Measurements from ENCODE around the gene CUZD1.
"Not testable (repeated sequence)": the region's sequence is repeated elsewhere in the genome, so short reads cannot be mapped to it uniquely, and the experiment has no call there.

The CUZD1 gene

DNA sequence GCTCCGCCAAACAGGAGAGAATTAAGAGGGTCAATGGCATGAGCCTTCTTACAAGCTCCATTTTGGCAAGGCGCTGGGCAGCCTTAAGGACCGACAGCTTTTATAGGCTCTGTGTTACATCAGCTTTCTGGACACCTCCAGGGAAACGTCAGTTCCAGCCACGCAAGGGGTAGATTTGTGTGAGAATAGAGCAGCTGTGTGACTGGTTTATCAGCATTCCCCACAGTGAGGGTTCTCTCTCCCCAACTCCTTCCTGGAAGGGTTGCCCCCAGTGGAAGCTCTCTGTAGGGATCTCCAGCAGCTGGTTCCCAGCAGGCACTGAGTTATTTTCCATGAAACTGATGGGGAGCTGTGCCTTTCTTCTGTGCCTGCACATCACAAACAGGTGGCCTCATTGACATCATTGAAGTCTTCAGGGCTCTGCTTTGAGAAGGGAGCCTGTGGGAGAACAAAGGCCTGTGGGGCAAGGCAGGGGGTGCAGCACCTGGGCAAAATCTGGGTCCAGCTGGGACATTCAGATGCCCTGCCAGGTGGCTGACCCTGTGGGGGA, at the start of gene CUZD1:
Gene CUZD1, minus strand, starts transcription at position 75 of the 550 bp plus-strand sequence. Its CDS starts 14 bp downstream, at position 61.
- no peak for DNase-seq

DNA sequence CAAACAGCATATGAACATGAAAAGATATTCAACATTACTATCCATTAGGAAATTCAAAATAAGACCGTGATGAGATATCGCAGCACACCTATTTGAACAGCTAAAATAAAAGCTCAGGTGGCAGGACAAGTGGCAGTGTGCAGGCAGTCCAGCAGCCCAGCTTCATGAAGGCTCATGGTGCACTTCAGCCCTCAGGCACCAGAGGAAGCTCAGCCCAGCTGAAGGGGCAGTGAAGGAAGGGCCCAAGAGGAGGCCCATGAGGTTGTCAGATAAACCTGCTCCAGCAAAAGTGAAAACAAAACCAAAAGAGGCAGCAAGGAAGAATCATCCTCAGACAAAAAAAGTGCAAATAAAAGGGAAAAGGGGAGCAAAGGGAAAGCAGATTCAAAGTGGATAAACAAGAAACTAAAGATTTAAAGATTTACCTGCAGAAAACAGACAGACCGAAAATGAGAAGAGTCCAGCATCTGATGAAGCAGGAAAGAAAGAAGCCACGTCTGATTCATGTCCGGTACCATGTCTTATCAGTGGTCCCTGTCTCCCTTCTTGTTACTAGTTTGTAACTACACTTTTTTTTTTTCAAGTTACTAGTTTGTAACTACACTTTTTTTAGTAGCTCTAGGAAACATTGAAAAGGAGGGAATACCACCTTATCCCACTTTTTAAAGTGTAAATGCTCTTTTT, 48.7 kb upstream of the CUZD1 start:
- no peak for DNase-seq

DNA sequence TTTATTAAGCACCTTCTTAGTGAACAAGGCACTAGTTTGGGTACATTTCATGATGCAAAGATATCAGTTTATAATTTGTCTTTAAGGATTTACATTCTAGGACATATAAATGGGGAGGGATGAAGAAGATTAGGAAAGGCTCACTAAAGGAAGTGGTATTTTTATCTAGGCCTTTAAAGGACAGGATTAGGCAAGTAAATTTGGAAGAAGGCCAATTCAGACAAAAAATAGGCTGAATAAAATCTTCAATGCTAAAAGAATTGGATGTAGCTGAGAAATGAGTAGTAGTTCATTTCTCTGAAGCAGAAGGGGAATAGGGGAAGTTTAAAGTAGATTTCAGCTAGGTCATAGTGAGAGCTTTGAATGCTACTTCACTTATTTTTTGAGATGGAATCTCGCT, 38.5 kb upstream of the CUZD1 start:
- no peak for DNase-seq

GRCh38 chr10:122882766-122883165, 37.1 kb upstream of the CUZD1 start:
- no peak for DNase-seq

- DNase-seq = peak; percentile 93
Measured at GRCh38 chr10:122879339-122880273, 33.9 kb upstream of the CUZD1 start, which contains the start of gene FAM24B. Gene FAM24B (minus strand): TSS chr10:122879581. CDS start chr10:122850515, 29,066 bp downstream.

- DNase-seq = no peak
Measured at GRCh38 chr10:122878799-122879338, 33.2 kb upstream of the CUZD1 start.

- no peak for DNase-seq
Measured at GRCh38 chr10:122877264-122877663, 31.6 kb upstream of the CUZD1 start.

GRCh38 chr10:122876467-122876855, 30.8 kb upstream of the CUZD1 start:
- no peak for DNase-seq

- no peak for DNase-seq
Measured at GRCh38 chr10:122875843-122876466, 30.3 kb upstream of the CUZD1 start.

GRCh38 chr10:122871947-122872346, 26.3 kb upstream of the CUZD1 start:
- DNase-seq = not testable (repeated sequence)

DNA sequence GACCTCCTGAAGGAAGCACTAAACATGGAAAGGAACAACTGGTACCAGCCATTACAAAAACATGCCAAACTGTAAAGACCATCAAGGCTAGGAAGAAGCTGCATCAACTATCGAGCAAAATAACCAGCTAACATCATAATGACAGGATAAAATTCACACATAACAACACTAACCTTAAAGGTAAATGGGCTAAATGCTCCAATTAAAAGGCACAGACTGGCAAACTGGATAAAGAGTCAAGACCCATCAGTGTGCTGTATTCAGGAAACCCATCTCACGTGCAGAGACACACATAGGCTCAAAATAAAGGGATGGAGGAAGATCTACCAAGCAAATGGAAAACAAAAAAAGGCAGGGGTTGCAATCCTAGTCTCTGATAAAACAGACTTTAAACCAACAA, 23.1 kb upstream of the CUZD1 start:
- not testable (repeated sequence) for DNase-seq

- not testable (repeated sequence) for DNase-seq
Measured at GRCh38 chr10:122866757-122867482, 21.3 kb upstream of the CUZD1 start.

DNA sequence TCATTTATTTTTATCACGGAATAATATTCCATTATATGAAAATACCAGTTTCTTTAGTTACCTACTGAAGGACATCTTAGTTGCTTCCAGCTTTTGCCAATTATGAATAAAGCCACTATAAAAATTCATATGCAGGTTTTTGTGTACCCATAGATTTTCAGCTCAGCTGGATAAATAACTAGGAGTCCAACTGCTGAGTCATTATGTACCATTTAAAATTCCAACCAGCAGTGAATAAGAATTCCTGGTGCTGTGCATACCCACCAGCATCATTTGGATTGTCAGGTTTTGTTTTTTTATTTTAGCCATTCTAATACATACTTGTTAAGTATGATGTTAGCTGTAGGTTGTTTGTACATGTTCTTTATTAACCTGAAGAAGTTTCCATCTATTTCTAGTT, 19.2 kb upstream of the CUZD1 start:
- DNase-seq = no peak

- DNase-seq = no peak
Measured at GRCh38 chr10:122864194-122864592, 18.5 kb upstream of the CUZD1 start.

- no peak for DNase-seq
Measured at GRCh38 chr10:122863216-122864193, 17.8 kb upstream of the CUZD1 start.

GRCh38 chr10:122861711-122862161, 16.1 kb upstream of the CUZD1 start:
- DNase-seq = no peak

DNA sequence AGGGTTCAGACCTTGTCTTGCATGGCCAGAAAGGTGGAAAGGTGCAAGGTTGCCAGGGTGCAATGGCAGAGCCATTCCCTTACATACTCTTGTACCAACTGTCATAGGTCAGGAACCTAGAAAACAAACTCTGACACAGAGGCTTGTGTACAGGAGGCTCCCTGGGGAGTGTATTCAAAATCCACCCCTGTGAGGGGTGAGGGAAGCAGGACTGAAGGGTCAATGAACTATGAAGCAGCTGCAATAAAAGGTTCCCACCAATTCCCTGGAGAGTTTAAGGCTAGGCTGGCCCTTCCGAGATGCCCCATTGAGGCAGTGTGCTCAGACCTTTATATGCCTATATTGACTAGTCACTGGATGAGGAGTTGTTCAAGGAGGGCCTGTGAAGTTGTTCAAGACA, 13.9 kb upstream of the CUZD1 start:
- DNase-seq = no peak

- DNase-seq = not testable (repeated sequence)
Measured at GRCh38 chr10:122858042-122858441, 12.4 kb upstream of the CUZD1 start.

DNA sequence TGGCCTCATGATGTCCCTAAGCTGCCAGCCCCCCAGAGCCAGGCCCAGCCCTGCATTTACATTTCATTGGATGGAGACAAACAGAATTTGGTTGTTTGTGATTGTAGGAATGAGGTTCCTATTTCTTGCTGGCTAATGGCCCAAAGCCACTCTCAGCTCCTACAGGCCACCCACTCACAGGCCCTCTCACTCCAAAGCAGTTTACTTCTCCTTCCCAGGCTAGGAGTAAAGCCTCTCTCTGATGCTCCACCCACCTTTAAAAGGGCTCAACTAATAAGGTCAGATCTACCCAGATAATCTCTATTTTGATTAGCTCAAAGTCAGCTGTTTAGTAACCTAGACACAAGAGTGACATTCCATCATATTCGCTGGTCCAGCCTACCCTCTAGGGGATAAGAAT, 11.2 kb upstream of the CUZD1 start:
- DNase-seq = no peak

DNA sequence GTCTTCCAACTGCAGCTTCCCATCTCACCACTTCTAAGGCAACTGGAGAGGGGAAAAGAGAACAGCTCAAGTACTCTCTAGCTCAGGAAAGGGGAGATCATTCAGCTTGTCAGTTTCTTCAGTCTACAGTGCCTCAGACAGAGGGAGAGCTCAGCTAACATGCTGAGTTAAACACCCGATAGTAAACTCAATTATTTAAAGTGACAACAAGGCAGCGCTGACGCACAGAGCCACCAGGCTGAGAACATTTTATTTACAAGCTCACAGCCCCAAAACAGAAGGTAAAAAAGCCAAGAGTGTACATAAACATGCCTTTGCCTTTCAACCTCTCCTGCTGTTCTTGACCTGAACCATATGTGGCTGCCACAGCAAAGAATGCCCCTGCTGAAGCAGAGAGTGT, 10.1 kb upstream of the CUZD1 start:
- no peak for DNase-seq

GRCh38 chr10:122854648-122855047, 9.0 kb upstream of the CUZD1 start:
- no peak for DNase-seq
